B cell (primary cell): Measurements from ENCODE around the gene PDE3A. TPM values are rescaled to one million over a fixed set of nuclear protein-coding genes. Genes with fewer than 3 reads are reported as not detected.

Experiments
- ATAC-seq: fragments of 200-7000 bp; cut with Tn5 transposase; one replicate; pipeline ENCODE4 v1.10.0; 2021; ENCODE audit warnings: low read depth, mild to moderate bottlenecking, moderate number of reproducible peaks, moderate library complexity
- CTCF ChIA-PET: fragments of 350-600 bp; sonication (Branson Sonifier 250); formaldehyde crosslinking; loops from one replicate; lab custom pipeline; 2021; ENCODE audit warnings: antibody characterized with exemption, inconsistent platforms; lab: Charles Lee
- POLR2A ChIA-PET: fragments of 350-600 bp; sonication (Branson Sonifier 250); formaldehyde crosslinking; loops from one replicate; lab custom pipeline; 2021; ENCODE audit warnings: antibody characterized with exemption; lab: Charles Lee
- DNase-seq: peaks from one replicate; pipeline ENCODE4 v3.0.0; 2013
- H2AFZ ChIP-seq: 2 replicates; pipeline ENCODE4 v1.6.1; 2012; ENCODE audit warnings: mild to moderate bottlenecking, low read depth, low read length; ENCODE audit not compliant: insufficient read depth, poor library complexity, severe bottlenecking
- H3K27ac ChIP-seq, 2 donors: 1 replicate in 1 of 2; 2 replicates in 1 of 2; pipeline ENCODE4 v1.5.1; 2012 to 2013; ENCODE audit warnings: low read length in 2 of 2, mild to moderate bottlenecking in 2 of 2, moderate library complexity in 1 of 2
- H3K27me3 ChIP-seq, 4 experiments: fragments of 200-600 bp in 1 of 4; sonication (generic) in 1 of 4; replicated peaks in 1 of 4; 1 replicate in 2 of 4; 2 replicates in 2 of 4; pipeline versions ENCODE4 v1.6.1 to v1.7.0; 2013 to 2016; ENCODE audit warnings: low read length in 3 of 4, mild to moderate bottlenecking in 2 of 4, mixed read lengths in 1 of 4, moderate library complexity in 1 of 4; ENCODE audit not compliant: insufficient read depth in 4 of 4, control insufficient read depth in 3 of 4; ENCODE audit errors: control extremely low read depth in 1 of 4
- H3K36me3 ChIP-seq, 2 experiments: replicated peaks in 1 of 2; 1 replicate in 1 of 2; 2 replicates in 1 of 2; pipeline versions ENCODE4 v1.6.1 to v1.7.1; 2013; ENCODE audit warnings: low read length in 1 of 2; ENCODE audit not compliant: insufficient read depth in 2 of 2, control insufficient read depth in 1 of 2; ENCODE audit errors: control extremely low read depth in 1 of 2, extremely low read depth in 1 of 2
- H3K4me1 ChIP-seq, 2 donors: fragments of 200-600 bp in 1 of 2; sonication (generic) in 1 of 2; 1 replicate in 1 of 2; 2 replicates in 1 of 2; pipeline versions ENCODE4 v1.5.1 to v1.6.1; 2013 to 2017; ENCODE audit warnings: low read length in 2 of 2; ENCODE audit not compliant: control insufficient read depth in 2 of 2, insufficient read depth in 2 of 2
- H3K4me2 ChIP-seq: replicated peaks from 2 replicates; pipeline ENCODE3; 2012; ENCODE audit warnings: mild to moderate bottlenecking, low read depth, low read length; ENCODE audit not compliant: poor library complexity, severe bottlenecking
- H3K4me3 ChIP-seq, 5 experiments: fragments of 200-600 bp in 1 of 5; sonication (generic) in 1 of 5; 1 replicate in 3 of 5; 2 replicates in 2 of 5; pipeline versions ENCODE4 v1.5.1 to v1.7.0; 2011 to 2016; ENCODE audit warnings: low read length in 4 of 5, mild to moderate bottlenecking in 4 of 5, low read depth in 2 of 5, control low read depth in 1 of 5, moderate library complexity in 1 of 5; ENCODE audit not compliant: insufficient read depth in 1 of 5; ENCODE audit errors: control extremely low read depth in 1 of 5, extremely low read depth in 1 of 5
- H3K79me2 ChIP-seq: fragments of 200-600 bp; sonication (generic); one replicate; pipeline ENCODE4 v1.6.0; 2016; ENCODE audit warnings: low read length; ENCODE audit not compliant: control insufficient read depth, insufficient read depth
- H3K9ac ChIP-seq: fragments of 200-600 bp; sonication (generic); 2 replicates; pipeline ENCODE4 v1.6.1; 2017; ENCODE audit warnings: mild to moderate bottlenecking, low read length, moderate library complexity
- H3K9me3 ChIP-seq, 3 donors: one replicate each; pipeline versions ENCODE4 v1.6.1 to v1.7.1; 2013; ENCODE audit warnings: low read length in 2 of 3; ENCODE audit not compliant: control insufficient read depth in 2 of 3, insufficient read depth in 1 of 3; ENCODE audit errors: control extremely low read depth in 1 of 3
- H4K20me1 ChIP-seq: 2 replicates; pipeline ENCODE4 v1.6.0; 2012; ENCODE audit warnings: mild to moderate bottlenecking, low read length; ENCODE audit not compliant: insufficient read depth, control insufficient read depth, poor library complexity, severe bottlenecking
- H3K27ac Mint-ChIP-seq: one replicate; pipeline ENCODE4 v1.8.0; 2021; ENCODE audit warnings: mixed read lengths
- H3K27me3 Mint-ChIP-seq: one replicate; pipeline ENCODE4 v1.8.0; 2021; ENCODE audit warnings: mixed read lengths
- H3K4me1 Mint-ChIP-seq: one replicate; pipeline ENCODE4 v1.8.0; 2021; ENCODE audit warnings: mixed read lengths
- H3K4me3 Mint-ChIP-seq: one replicate; pipeline ENCODE4 v1.8.0; 2021; ENCODE audit warnings: mixed read lengths
- H3K9me3 Mint-ChIP-seq: one replicate; pipeline ENCODE4 v1.8.0; 2022; ENCODE audit warnings: mixed read lengths; ENCODE audit not compliant: insufficient read depth
- CTCF ChIP-seq: fragments of 200-600 bp; IDR thresholded peaks from one replicate; pipeline ENCODE4 v1.8.0; 2022; ENCODE audit warnings: antibody characterized with exemption, mild to moderate bottlenecking
- EZH2 ChIP-seq: IDR thresholded peaks from 2 replicates; pipeline ENCODE4 v1.6.1; 2012; ENCODE audit warnings: borderline replicate concordance, low read depth, mild to moderate bottlenecking, moderate library complexity, low read length; ENCODE audit not compliant: insufficient read depth, poor library complexity, severe bottlenecking
- WGBS: methylation state at CpG from one replicate; pipeline ENCODE4 v1.1.5; 2013; ENCODE audit warnings: missing lambda C conversion rate; ENCODE audit not compliant: insufficient coverage; 5-methylcytosine and 5-hydroxymethylcytosine counted together
- intact Hi-C: fragments of 100-400 bp; cut with micrococcal nuclease; formaldehyde crosslinking; loops from one replicate; pipeline ENCODE4 v1.10.0; 2022
- polyA plus RNA-seq: library from polyadenylated mRNA; depleted of rRNA; stranded (reverse); fragments of >200 nt; gene quantifications from 2 replicates; pipeline ENCODE4 v1.2.3, GENCODE V29; 2012
- total RNA-seq, 2 donors: library from RNA; stranded (reverse); fragments of 120-200 nt in 1 of 2; gene quantifications; 1 replicate in 1 of 2; 2 replicates in 1 of 2; pipeline versions ENCODE4 v1.2.3 to v1.2.4, GENCODE V29; 2013 to 2022

PDE3A gene
- total and polyA plus RNA-seq, 2 donors (not counting 1 experiment from before 2014, with no cell fraction given), result not detected

- no peaks in the 10 kb centered on the region for H4K20me1 ChIP-seq
- POLR2A ChIA-PET, result no interaction called here
- no peak overlapping the region for H3K27ac ChIP-seq
- Mint-ChIP-seq H3K27ac (no peak overlapping the region), H3K27me3 (no peaks in the 10 kb centered on the region), H3K4me3 (no peak overlapping the region), H3K9me3 (no peaks in the 10 kb centered on the region), H3K4me1 (no peaks in the 10 kb centered on the region)
- H3K4me3 ChIP-seq, result no peak overlapping the region
- ATAC-seq, result no peak
- DNase-seq, result no peak
- no peak for TF ChIP-seq EZH2
- TF ChIP-seq CTCF, result no peak
- H3K36me3 ChIP-seq, result no peaks in the 10 kb centered on the region
- intact Hi-C loops, result no loop called here
- H3K4me1 ChIP-seq, result no peaks in the 10 kb centered on the region
- H3K9me3 ChIP-seq, result no peaks in the 10 kb centered on the region
- no peak overlapping the region for H3K9ac ChIP-seq
- H3K27me3 ChIP-seq, result no peaks in the 10 kb centered on the region
- CTCF ChIA-PET, result no interaction called here
- no peak overlapping the region for H3K4me2 ChIP-seq
- H3K79me2 ChIP-seq, result no peaks in the 10 kb centered on the region
- no peak overlapping the region for H2AFZ ChIP-seq
These were observed 136.7 kb downstream of the PDE3A start for GRCh38 chr12:20505056-20505455.

GRCh38 chr12:20507056-20507455, 138.7 kb downstream of the PDE3A start:
- H3K4me2 ChIP-seq, result no peak overlapping the region
- H3K4me3 ChIP-seq, result no peak overlapping the region
- Mint-ChIP-seq H3K27ac (no peak overlapping the region), H3K9me3 (no peaks in the 10 kb centered on the region), H3K27me3 (no peaks in the 10 kb centered on the region), H3K4me3 (no peak overlapping the region), H3K4me1 (no peaks in the 10 kb centered on the region)
- no peaks in the 10 kb centered on the region for H4K20me1 ChIP-seq
- H3K9ac ChIP-seq, result no peak overlapping the region
- no peaks in the 10 kb centered on the region for H3K4me1 ChIP-seq
- intact Hi-C loops, result no loop called here
- ATAC-seq (no peak), DNase-seq (no peak)
- no peak overlapping the region for H3K27ac ChIP-seq
- H2AFZ ChIP-seq, result no peak overlapping the region
- WGBS, result no CpG with 5 or more reads among the region's 3 CpGs
- H3K27me3 ChIP-seq, result no peaks in the 10 kb centered on the region
- ChIA-PET POLR2A (no interaction called here), CTCF (no interaction called here)
- H3K36me3 ChIP-seq, result no peaks in the 10 kb centered on the region
- no peaks in the 10 kb centered on the region for H3K9me3 ChIP-seq
- no peaks in the 10 kb centered on the region for H3K79me2 ChIP-seq
- no peak for TF ChIP-seq CTCF
- TF ChIP-seq EZH2, result no peak
